T-helper 9 cell (primary cell): ENCODE results near the gene PPM1K.

ENCODE experiments used
- DNase-seq: peaks from one replicate; pipeline ENCODE4 v3.0.0-alpha.2; 2020

Gene PPM1K

DNA sequence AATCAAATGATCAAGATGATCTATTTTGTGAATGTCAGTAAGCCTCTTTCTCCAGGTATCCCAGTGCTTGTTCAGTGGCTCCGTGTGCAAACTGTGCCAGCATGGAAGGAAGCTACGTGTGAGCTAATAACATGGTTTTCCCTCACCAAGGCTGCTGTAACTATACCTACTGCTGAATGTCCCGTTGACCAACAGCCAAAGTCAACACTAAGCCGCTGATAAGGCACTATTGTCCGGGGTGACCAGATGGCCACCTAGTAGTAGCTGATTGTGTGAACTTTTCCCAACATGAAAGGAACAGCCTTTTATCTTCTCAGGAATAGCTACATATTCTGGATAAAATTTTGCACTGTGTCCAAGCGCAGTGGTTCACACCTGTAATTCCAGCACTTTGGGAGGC is 68.0 kb downstream of the PPM1K start:
- DNase-seq, result no peak

DNA sequence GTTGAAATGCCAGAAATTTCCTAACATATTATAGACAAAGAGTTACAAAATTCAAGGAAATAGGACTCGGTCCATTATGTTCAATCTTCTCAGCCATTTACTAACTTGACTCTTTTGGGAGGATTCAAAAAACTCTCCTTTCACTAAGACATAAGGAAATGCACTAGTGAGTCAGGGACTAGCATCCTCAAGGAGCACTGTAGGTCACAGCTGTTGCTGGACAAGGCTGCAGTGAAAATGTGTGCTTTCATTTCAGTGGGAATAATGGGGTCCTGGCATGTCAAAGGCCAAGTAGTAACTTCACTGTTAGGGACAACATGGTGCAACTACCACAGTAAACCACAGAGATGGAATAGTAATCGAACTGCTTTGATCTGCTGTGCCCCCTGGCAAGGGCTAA is 69.0 kb downstream of the PPM1K start:
- DNase-seq, result no peak

DNA sequence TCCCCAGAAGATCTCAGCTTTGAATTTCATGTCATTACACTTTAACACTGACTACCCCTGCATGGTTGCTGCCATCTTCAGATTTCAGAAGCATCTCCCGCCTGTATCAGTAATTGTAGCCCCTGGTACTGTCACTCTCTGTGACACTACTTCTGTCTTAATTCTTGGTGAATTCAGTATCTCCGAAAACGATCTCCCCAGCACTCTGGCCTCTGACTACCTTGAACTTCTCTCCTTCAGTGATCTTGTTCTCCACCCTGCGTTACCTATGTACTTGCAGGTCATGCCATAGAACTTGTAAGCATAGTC is 72.2 kb downstream of the PPM1K start:
- no peak for DNase-seq

DNA sequence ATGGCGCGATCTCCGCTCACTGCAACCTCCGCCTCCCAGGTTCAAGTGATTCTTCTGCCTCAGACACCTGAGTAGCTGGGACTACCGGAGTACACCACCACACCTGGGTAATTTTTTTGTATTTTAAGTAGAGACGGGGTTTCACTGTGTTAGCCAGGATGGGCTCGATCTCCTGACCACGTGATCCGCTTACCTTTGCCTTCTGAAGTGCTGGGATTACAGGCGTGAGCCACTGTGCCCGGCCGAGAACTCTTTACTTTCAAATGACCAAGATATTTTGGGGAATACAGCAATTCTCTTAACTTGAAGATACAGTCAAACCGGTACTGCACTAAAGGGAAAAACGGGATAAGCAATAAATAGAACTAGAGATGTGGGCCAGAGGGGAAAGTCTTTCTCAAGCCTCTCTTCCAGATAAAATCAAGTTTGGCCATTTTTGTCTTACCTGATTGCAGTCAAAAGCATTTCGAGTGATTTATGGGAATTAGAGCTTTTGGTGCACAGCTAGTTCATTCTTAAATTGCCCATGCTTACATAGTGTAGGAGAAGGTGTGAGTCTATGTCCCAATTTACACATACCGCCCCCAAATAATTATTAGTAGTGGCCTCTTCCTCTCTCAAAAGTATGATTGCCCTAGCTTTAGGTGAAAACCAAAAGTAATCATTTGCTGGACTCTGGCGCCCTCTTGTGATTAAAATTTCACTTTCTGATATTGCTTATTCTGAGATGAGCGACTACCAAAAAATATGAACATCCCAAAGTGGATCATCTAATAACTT is 72.7 kb downstream of the PPM1K start:
- DNase-seq, result peak; percentile 19

DNA sequence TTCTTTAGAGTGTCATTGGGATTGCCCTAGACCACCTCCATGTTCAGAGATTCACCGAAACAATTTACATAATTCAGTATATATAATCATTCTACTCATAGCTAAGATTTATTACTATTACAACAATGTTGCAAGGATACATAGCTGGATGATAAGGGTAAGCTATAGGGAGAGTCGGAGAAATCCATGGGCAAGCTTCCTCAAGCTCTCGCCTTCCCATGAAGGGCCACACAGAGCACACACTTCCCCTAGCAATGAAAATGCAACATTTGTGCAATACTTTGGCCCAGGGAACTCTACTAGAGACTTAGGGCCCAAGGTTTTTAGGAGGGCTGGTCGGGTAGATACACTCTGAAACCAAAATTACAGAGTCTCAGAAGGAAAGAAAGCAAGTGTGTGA is 76.2 kb downstream of the PPM1K start:
- DNase-seq, result no peak
